ENCODE data around the gene SMPD1.

GRCh38 chr11:6400431-6401345 is 10.4 kb downstream of the SMPD1 start:
- no peak for TF ChIP-seq YY1 (IDR thresholded peaks at IDR 0.05; ENCODE audit: insufficient read depth, insufficient read length)
- TF ChIP-seq ZNF274 (IDR thresholded peaks at IDR 0.05; ENCODE audit: low read depth, low read length), result no peak
- TF ChIP-seq SUZ12 (IDR thresholded peaks at IDR 0.05; ENCODE audit: extremely low read depth, insufficient read depth, insufficient read length), result no peak
